Measurements from ENCODE around the gene COX17. TPM values are rescaled to one million over a fixed set of nuclear protein-coding genes. Genes with fewer than 3 reads are reported as not detected.

The COX17 gene
- total RNA-seq, 2 experiments from 2014 or later = 83.6 to 86.7 TPM

GRCh38 chr3:119662604-119663373 is 14.4 kb downstream of the COX17 start:
- H3K4me3 Mint-ChIP-seq = no peak overlapping the region
- no peak for DNase-seq
- no peaks in the 10 kb centered on the region for H3K27me3 Mint-ChIP-seq
- H3K9me3 Mint-ChIP-seq = no peaks in the 10 kb centered on the region
- no peak for ATAC-seq
- no peak overlapping the region for H3K27ac Mint-ChIP-seq
- H3K4me1 Mint-ChIP-seq (ENCODE audit: low read depth) = peaks cover 9% of the 10 kb centered on the region
- ChIA-PET CTCF (interaction anchor here (1.1 to 1.8 kb wide), 2 partner anchors 9 to 14 kb away, joined by 3 to 5 read pairs; no protein-coding TSS in a partner anchor), POLR2A (interaction anchor here (1.6 kb wide), 1 partner anchor 14 kb away, joined by 4 read pairs; the partner anchor contains the start of gene COX17)
- intact Hi-C loops (cut with micrococcal nuclease) = no loop called here
- no peak for TF ChIP-seq CTCF (IDR thresholded peaks at IDR 0.05)
- peaks cover 7% of the 10 kb centered on the region for H3K36me3 Mint-ChIP-seq (ENCODE audit: low read depth)

DNA sequence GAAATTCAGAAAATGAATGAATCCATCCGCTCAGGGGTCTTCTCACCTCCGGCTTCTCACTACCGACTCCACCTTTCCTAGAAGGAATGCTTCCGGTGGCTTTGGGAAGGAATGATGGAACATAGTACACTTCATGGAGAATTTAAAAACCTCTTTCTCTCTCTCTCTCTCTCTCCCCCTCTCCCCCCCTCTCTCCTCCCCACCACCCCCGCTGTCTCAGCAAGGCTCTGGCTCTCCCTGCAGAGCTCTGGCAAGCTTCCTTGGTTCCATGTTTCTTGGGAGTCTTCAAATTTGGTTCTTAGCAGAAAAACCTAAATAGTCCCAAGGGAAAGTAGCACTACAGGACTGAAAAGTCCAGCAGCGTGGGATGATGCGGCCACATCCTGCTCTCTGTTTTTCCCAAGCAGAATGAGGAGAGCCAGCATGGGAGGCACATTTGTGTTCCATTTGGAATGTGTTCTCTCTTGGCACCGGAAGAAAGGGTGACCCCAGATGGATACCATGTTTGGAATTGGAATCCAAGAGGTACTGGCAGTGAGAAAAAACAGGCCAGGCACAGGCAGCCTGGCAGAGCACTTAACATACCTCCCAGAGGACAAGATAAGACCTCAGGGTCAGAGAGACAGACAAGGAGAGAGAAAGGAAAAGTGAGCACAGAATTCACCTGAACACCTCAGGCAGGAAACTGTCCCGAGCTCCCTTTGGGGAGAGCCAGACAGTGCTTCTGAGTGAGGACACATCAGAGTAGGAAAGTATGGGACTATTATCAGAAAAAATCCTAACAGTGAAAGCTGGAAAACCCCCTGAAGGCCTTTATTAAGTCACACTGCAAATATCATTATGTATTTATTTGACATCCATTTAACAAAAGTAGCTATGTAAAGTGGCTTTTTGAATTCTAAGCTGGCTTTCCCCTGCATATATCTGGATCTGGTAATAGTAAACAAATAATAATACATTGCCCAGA is 16.4 kb downstream of the COX17 start, which contains the start of gene POPDC2:
POPDC2 (minus strand) TSS at position 116 of the 967 bp plus-strand sequence. CDS start 166 bp downstream, outside the sequence.
- POLR2A ChIA-PET = interaction anchor here (0.7 kb wide), 1 partner anchor 12 kb away, joined by 3 read pairs; no protein-coding TSS in a partner anchor
- Mint-ChIP-seq H3K27ac (no peak within 1 kb of the TSS), H3K4me1 (ENCODE audit: low read depth) (peaks cover 6% of the 10 kb centered on the region), H3K4me3 (no peak within 1 kb of the TSS), H3K9me3 (no peaks in the 10 kb centered on the region), H3K36me3 (ENCODE audit: low read depth) (peaks cover 2% of the 10 kb centered on the region), H3K27me3 (no peaks in the 10 kb centered on the region)
- TF ChIP-seq CTCF (IDR thresholded peaks at IDR 0.05) = no peak
- CTCF ChIA-PET = no interaction called here
- no peak for ATAC-seq
- intact Hi-C loops (cut with micrococcal nuclease) = no loop called here
- DNase-seq = no peak

DNA sequence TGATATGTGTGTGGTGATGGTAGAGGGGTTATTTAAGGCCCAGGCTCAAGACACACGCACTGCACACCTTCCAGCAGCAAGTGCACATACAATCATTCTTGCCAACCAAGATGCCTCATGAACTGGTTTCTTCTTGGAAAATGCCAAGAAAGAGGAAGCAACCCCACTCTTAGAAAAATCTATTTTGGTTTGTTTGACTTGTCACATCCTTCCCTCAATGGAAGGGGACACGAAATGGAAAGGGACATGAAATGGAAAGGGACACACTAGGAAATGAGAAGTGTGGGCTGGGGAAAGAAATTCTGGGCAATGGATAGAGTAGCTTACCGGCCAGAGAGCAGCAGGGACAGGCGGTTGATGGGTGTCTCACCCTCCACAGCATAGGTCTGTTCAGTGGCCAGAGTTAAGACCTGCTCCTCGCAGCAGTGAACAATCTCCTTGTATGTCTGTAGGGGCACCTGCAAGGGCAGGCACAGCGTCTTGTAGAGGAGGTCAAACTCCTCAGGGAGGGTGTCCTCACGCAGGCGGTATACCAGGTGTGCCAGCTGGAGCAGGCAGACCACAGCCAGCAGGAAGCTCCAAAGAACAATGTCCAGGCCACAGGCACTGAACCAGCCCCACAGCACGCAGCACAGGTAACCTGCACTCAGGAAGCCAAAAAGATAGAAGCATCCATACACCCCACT is 17.5 kb downstream of the COX17 start:
- no peak for TF ChIP-seq CTCF (IDR thresholded peaks at IDR 0.05)
- peaks cover 2% of the 10 kb centered on the region for H3K36me3 Mint-ChIP-seq (ENCODE audit: low read depth)
- ATAC-seq (no peak), DNase-seq (no peak)
- CTCF ChIA-PET = interaction anchor here (2.1 kb wide), 1 partner anchor 21 kb away, joined by 7 read pairs; no protein-coding TSS in a partner anchor
- H3K9me3 Mint-ChIP-seq = no peaks in the 10 kb centered on the region
- intact Hi-C loops (cut with micrococcal nuclease) = no loop called here
- POLR2A ChIA-PET = interaction anchor here (0.6 kb wide), 1 partner anchor 33 kb away, joined by 3 read pairs; no protein-coding TSS in a partner anchor
- peaks cover 4% of the 10 kb centered on the region for H3K4me1 Mint-ChIP-seq (ENCODE audit: low read depth)
- no peak overlapping the region for H3K27ac Mint-ChIP-seq
- no peaks in the 10 kb centered on the region for H3K27me3 Mint-ChIP-seq
- no peak overlapping the region for H3K4me3 Mint-ChIP-seq

GRCh38 chr3:119658994-119659393 is 18.2 kb downstream of the COX17 start:
- H3K27ac Mint-ChIP-seq = no peak overlapping the region
- CTCF ChIA-PET = interaction anchor here (2.1 kb wide), 1 partner anchor 22 kb away, joined by 7 read pairs; no protein-coding TSS in a partner anchor
- H3K36me3 Mint-ChIP-seq (ENCODE audit: low read depth) = peaks cover 2% of the 10 kb centered on the region
- ATAC-seq = no peak
- no peaks in the 10 kb centered on the region for H3K27me3 Mint-ChIP-seq
- no peak for TF ChIP-seq CTCF (IDR thresholded peaks at IDR 0.05)
- intact Hi-C loops (cut with micrococcal nuclease) = no loop called here
- no peaks in the 10 kb centered on the region for H3K9me3 Mint-ChIP-seq
- no peak for DNase-seq
- H3K4me3 Mint-ChIP-seq = no peak overlapping the region
- H3K4me1 Mint-ChIP-seq (ENCODE audit: low read depth) = peaks cover 3% of the 10 kb centered on the region
- POLR2A ChIA-PET = no interaction called here

All from activated CD8-positive, alpha-beta T cell treated with anti-CD3 and anti-CD28 coated beads for 36 hours (primary cell).